Measurements from ENCODE around the gene TDG. TPM values are rescaled to one million over a fixed set of nuclear protein-coding genes. Genes with fewer than 3 reads are reported as not detected.

TDG gene
- total RNA-seq, 1 experiment from 2014 or later: 33.0 TPM

DNA sequence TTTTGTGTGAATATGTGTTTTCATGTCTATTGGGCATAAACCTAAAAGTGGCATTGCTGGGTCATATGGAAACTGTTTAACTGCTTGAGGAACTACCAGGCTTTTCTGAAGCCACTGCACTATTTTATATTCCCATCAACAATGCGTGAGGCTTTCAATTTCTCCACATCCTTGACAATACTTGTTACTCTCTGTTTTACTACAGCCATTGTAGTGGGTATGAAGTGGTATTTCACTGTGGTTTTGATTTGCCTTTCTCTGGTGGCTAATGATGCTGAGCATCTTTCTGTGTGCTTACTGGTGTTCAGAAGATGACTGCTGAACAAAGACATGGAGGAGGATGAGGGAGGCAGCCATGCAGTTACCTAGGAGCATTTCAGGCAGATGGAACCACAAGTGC, 13.2 kb upstream of the TDG start (continued):
- TF ChIP-seq, protein P1, sequence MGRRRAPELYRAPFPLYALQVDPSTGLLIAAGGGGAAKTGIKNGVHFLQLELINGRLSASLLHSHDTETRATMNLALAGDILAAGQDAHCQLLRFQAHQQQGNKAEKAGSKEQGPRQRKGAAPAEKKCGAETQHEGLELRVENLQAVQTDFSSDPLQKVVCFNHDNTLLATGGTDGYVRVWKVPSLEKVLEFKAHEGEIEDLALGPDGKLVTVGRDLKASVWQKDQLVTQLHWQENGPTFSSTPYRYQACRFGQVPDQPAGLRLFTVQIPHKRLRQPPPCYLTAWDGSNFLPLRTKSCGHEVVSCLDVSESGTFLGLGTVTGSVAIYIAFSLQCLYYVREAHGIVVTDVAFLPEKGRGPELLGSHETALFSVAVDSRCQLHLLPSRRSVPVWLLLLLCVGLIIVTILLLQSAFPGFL (CRISPR knock-in tag; IDR thresholded peaks at IDR 0.05; ENCODE audit: borderline replicate concordance): no peak
- TF ChIP-seq, protein P2, sequence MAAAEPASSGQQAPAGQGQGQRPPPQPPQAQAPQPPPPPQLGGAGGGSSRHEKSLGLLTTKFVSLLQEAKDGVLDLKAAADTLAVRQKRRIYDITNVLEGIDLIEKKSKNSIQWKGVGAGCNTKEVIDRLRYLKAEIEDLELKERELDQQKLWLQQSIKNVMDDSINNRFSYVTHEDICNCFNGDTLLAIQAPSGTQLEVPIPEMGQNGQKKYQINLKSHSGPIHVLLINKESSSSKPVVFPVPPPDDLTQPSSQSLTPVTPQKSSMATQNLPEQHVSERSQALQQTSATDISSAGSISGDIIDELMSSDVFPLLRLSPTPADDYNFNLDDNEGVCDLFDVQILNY (CRISPR knock-in tag; IDR thresholded peaks at IDR 0.05): no peak
- TF ChIP-seq SMAD4 (CRISPR knock-in tag; IDR thresholded peaks at IDR 0.05): no peak
- no peak for TF ChIP-seq ZNF416 (CRISPR knock-in tag; IDR thresholded peaks at IDR 0.05)

DNA sequence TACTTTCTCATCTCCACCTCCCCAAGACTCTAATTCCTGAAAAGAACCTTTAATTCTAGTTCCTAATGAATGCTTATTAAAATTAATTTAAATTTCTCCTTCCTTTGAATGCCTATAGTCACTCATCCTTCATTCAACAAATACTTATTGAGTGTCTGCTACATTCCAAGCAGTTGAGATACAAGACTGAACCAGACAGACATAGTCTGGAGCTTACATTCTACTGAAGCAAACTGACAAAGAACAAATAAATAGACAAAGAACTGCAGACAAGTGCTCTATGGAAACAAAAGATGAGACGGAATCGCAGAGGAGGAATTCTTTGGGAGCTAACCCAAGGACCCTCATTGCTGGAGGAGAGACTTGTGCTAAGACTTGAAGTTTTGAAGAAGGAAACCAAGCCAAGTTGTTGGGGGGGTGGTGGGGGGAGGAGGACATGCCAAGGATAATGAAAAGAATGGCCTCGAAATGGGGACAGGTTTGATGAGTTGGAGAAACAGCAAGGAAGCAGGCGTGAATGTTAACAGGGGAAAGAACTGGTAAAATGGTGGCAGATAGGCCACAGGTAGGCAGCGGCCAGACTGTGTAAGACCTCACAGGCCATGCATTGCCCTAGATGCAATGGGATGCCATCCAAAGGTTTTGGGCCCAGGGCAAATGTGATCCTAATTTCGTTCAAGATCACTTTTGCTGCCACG, 9.7 kb upstream of the TDG start:
- CTCF ChIA-PET: interaction anchor here (1.0 kb wide), 2 partner anchors 10 to 72 kb away, joined by 3 to 4 read pairs; partner anchors contain the start of gene TDG
- H3K36me3 Mint-ChIP-seq: peaks cover 26% of the 10 kb centered on the region
- no peaks in the 10 kb centered on the region for H3K27me3 Mint-ChIP-seq (ENCODE audit: low read depth)
- no peaks in the 10 kb centered on the region for H3K9me3 Mint-ChIP-seq
- H3K27ac Mint-ChIP-seq: peak overlapping the region; percentile 100
- H3K4me1 Mint-ChIP-seq: peaks cover 17% of the 10 kb centered on the region
- H3K4me3 Mint-ChIP-seq: peak overlapping the region; percentile 79
- ATAC-seq (0 out of 2 replicates have a peak, but pooled peaks have one; percentile 2), DNase-seq (ENCODE audit: low spot score) (no peak)
- POLR2A ChIA-PET: interaction anchor here (4.8 kb wide), 1 partner anchor 10 kb away, joined by 57 read pairs; the partner anchor contains the start of gene TDG
- TF ChIP-seq SP1 (CRISPR knock-in tag; conservative IDR thresholded peaks at IDR 0.05) (no peak), EMX1 (CRISPR knock-in tag; IDR thresholded peaks at IDR 0.05) (no peak), FOXJ3 (CRISPR knock-in tag; IDR thresholded peaks at IDR 0.05; ENCODE audit: borderline replicate concordance) (no peak), ATF1 (CRISPR knock-in tag; IDR thresholded peaks at IDR 0.05) (no peak), ZNF232 (CRISPR knock-in tag; IDR thresholded peaks at IDR 0.05) (no peak), CBFB (CRISPR knock-in tag; IDR thresholded peaks at IDR 0.05; ENCODE audit: low read depth) (no peak), GTF2I (CRISPR knock-in tag; conservative IDR thresholded peaks at IDR 0.05) (no peak), CREM (CRISPR knock-in tag; IDR thresholded peaks at IDR 0.05) (no peak), PRRX2 (CRISPR knock-in tag; IDR thresholded peaks at IDR 0.05) (no peak), ZNF263 (CRISPR knock-in tag; IDR thresholded peaks at IDR 0.05; ENCODE audit: low read depth) (no peak), IRF2 (CRISPR knock-in tag; IDR thresholded peaks at IDR 0.05; ENCODE audit: borderline replicate concordance, low read depth) (no peak)
- TF ChIP-seq, protein P3, sequence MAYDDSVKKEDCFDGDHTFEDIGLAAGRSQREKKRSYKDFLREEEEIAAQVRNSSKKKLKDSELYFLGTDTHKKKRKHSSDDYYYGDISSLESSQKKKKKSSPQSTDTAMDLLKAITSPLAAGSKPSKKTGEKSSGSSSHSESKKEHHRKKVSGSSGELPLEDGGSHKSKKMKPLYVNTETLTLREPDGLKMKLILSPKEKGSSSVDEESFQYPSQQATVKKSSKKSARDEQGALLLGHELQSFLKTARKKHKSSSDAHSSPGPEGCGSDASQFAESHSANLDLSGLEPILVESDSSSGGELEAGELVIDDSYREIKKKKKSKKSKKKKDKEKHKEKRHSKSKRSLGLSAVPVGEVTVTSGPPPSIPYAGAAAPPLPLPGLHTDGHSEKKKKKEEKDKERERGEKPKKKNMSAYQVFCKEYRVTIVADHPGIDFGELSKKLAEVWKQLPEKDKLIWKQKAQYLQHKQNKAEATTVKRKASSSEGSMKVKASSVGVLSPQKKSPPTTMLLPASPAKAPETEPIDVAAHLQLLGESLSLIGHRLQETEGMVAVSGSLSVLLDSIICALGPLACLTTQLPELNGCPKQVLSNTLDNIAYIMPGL (CRISPR knock-in tag; IDR thresholded peaks at IDR 0.05): no peak
- TF ChIP-seq, protein P4, sequence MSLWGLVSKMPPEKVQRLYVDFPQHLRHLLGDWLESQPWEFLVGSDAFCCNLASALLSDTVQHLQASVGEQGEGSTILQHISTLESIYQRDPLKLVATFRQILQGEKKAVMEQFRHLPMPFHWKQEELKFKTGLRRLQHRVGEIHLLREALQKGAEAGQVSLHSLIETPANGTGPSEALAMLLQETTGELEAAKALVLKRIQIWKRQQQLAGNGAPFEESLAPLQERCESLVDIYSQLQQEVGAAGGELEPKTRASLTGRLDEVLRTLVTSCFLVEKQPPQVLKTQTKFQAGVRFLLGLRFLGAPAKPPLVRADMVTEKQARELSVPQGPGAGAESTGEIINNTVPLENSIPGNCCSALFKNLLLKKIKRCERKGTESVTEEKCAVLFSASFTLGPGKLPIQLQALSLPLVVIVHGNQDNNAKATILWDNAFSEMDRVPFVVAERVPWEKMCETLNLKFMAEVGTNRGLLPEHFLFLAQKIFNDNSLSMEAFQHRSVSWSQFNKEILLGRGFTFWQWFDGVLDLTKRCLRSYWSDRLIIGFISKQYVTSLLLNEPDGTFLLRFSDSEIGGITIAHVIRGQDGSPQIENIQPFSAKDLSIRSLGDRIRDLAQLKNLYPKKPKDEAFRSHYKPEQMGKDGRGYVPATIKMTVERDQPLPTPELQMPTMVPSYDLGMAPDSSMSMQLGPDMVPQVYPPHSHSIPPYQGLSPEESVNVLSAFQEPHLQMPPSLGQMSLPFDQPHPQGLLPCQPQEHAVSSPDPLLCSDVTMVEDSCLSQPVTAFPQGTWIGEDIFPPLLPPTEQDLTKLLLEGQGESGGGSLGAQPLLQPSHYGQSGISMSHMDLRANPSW (CRISPR knock-in tag; conservative IDR thresholded peaks at IDR 0.05; ENCODE audit: low read depth): no peak
- TF ChIP-seq, protein P5, sequence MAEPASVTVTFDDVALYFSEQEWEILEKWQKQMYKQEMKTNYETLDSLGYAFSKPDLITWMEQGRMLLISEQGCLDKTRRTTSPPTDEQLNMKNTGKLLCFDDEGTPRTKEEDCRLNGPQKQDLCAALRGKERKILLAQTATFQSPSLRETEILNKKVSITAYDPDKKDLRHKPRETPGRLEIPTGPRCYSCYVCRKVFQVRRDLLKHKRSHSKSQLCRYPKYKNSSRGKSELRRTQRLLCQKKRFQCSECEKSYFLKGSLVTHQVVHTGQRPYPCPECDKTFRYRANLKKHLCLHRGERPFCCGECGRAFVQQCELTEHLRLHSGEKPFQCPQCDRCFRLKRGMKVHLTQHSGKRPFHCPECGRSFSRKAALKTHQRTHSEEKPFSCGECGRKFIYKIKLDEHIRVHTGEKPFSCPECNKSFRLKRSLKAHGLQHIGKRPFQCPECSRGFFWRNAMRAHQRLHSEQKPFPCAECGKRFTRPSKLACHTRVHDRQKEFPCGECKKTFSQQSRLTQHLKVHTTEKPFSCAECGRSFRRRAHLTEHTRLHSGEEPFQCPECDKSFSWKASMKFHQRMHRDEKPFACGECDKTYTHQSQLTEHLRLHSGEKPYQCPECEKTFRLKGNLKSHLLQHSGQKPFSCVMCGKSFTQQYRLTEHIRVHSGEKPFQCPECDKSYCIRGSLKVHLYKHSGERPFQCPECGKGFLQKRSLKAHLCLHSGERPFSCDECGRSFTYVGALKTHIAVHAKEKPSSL (CRISPR knock-in tag; conservative IDR thresholded peaks at IDR 0.05): no peak
- TF ChIP-seq, protein P2 (CRISPR knock-in tag; IDR thresholded peaks at IDR 0.05): no peak
- TF ChIP-seq, protein P6, sequence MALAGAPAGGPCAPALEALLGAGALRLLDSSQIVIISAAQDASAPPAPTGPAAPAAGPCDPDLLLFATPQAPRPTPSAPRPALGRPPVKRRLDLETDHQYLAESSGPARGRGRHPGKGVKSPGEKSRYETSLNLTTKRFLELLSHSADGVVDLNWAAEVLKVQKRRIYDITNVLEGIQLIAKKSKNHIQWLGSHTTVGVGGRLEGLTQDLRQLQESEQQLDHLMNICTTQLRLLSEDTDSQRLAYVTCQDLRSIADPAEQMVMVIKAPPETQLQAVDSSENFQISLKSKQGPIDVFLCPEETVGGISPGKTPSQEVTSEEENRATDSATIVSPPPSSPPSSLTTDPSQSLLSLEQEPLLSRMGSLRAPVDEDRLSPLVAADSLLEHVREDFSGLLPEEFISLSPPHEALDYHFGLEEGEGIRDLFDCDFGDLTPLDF (CRISPR knock-in tag; IDR thresholded peaks at IDR 0.05): no peak
- TF ChIP-seq, protein P7, sequence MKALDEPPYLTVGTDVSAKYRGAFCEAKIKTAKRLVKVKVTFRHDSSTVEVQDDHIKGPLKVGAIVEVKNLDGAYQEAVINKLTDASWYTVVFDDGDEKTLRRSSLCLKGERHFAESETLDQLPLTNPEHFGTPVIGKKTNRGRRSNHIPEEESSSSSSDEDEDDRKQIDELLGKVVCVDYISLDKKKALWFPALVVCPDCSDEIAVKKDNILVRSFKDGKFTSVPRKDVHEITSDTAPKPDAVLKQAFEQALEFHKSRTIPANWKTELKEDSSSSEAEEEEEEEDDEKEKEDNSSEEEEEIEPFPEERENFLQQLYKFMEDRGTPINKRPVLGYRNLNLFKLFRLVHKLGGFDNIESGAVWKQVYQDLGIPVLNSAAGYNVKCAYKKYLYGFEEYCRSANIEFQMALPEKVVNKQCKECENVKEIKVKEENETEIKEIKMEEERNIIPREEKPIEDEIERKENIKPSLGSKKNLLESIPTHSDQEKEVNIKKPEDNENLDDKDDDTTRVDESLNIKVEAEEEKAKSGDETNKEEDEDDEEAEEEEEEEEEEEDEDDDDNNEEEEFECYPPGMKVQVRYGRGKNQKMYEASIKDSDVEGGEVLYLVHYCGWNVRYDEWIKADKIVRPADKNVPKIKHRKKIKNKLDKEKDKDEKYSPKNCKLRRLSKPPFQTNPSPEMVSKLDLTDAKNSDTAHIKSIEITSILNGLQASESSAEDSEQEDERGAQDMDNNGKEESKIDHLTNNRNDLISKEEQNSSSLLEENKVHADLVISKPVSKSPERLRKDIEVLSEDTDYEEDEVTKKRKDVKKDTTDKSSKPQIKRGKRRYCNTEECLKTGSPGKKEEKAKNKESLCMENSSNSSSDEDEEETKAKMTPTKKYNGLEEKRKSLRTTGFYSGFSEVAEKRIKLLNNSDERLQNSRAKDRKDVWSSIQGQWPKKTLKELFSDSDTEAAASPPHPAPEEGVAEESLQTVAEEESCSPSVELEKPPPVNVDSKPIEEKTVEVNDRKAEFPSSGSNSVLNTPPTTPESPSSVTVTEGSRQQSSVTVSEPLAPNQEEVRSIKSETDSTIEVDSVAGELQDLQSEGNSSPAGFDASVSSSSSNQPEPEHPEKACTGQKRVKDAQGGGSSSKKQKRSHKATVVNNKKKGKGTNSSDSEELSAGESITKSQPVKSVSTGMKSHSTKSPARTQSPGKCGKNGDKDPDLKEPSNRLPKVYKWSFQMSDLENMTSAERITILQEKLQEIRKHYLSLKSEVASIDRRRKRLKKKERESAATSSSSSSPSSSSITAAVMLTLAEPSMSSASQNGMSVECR (CRISPR knock-in tag; IDR thresholded peaks at IDR 0.05; ENCODE audit: borderline replicate concordance): no peak
